Kidney capillary endothelial cell (primary cell): ENCODE data around the gene BOD1.

ENCODE experiments used
- DNase-seq: peaks from one replicate; pipeline ENCODE4 v3.0.0-alpha.2; 2018; ENCODE audit warnings: low spot score

The BOD1 gene

DNA sequence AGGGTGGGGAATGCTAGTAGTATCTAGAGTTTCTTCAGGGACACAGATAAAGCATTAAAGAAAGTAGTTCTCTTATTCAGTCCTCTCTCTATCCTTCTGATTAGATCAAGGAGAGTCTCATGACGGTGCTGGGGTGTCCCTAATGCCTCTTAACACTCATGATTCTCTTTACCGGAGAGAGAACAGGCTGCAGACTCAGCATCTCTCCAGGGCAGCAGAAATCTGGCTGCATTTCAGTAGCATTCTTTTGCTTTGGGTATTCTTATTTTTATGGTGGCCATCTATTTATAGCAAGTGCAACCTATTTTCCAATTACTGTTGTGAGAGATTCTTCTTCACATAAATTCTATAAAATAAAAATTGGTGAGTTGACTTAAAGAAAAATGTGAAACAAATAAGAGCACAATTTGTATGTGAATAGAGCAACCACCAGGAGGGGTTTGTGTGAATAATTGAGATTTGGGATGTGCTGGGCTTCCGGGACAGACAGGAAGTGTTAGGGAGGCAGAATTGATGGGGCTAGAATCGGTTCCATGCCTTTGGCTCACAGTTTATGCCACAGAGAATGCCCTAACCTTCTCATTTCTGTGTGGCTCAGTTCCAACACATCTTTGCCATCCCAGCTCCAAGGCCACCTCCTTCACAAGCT is 23.8 kb upstream of the BOD1 start:
- no peak for DNase-seq

DNA sequence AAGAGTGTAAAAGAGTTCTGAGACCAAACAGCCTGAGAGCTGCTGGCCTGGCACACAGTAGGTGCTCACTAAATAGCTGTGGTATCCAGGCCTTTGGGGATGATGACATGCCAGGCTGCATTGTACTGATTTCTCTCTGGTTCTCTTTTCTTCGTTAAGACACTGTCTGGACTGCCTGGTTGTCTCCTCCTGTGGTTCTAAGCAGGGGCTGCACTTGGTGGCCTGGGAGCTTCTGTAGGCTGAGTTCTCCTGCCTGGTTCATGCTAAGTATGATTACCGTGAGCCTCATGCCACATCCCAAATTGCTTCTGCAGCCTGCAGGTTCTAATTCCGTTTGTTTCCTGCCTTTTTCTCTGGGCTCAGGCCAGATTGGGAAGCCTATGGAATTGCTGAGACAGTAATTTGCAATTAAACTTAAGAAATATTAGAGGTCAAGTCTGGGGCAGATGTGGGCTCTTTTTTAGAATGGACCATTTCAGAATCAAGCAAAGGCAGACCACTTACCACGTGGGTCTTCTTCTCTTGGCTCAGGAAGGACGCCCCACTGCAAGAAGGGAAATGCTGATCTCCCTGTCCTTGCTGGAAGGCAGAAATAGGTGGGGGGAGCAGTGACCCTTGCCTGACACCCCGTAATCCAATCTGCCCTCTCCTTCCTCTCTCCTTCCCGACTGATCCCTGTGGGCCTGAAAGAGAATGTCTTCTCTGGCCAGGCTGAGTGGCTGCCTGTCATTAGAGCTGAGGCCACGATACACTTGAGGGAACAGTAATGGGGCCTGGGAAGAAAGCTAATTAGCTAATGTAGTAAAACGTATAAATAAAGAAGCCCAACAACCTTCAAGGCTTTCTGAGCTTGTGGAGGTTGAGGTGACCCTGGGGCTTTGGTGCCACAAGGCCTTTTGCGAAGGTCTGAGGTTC is 21.9 kb upstream of the BOD1 start:
- no peak for DNase-seq

DNA sequence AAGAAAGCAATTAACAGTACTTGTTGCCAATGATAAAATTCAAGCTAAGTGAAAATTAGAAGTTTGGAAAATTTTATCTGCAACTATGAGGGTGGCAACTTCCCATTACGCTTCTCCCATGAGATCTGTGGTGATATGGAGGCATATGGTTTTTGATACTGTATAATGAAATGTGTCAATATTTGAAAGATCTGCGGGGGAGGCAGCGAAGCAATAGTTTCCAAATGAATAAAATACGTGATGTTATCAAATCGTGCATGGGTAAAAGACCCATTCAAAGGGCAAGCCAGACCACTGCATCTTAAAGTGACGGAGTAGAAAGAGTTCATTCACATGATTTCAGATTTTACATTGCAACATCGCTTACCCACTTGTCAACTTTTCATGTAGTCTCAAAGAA is 20.9 kb upstream of the BOD1 start:
- no peak for DNase-seq

DNA sequence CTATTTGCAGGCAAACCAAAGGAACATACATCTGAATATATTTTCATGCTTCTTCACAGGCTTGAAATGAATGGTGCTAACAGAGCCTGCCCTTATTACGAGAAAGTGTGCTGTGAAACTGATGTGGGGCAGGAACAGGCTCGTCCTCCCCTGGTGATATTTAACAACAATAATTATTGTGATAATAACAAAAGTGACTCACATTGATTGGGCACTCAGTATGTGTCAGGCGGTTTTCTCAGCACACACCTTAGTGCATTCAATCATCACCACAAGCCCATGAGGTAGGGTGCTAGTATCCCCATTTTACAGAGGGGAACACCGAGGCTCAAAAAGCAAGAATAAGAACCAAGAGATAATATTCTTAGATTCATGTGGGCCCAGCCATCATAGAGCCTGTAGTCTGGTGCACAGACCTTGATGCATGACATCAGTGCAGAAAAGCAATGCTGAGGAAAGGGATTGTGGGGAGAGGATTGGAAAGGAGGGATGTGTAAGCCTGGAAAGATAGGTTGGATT is 18.1 kb upstream of the BOD1 start:
- DNase-seq = no peak

DNA sequence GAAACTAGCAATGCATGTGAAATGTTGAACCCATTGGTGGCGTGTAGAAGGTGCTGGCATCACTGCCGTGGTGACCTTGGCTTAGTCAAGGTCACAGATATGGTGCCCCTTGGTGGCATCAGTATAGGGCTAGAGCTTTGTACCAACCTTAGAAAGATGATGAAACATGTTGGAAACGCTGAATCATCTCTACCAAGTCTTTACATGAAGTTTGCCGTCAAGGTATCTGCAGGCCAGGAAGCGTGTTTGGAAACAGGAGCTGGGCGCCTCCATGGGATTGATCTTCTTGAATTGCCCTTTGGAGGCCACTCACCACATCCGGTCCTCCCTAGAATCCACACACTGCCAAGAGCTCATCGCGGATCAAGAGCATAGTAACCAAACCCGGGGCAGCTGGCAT is 16.9 kb upstream of the BOD1 start:
- no peak for DNase-seq

DNA sequence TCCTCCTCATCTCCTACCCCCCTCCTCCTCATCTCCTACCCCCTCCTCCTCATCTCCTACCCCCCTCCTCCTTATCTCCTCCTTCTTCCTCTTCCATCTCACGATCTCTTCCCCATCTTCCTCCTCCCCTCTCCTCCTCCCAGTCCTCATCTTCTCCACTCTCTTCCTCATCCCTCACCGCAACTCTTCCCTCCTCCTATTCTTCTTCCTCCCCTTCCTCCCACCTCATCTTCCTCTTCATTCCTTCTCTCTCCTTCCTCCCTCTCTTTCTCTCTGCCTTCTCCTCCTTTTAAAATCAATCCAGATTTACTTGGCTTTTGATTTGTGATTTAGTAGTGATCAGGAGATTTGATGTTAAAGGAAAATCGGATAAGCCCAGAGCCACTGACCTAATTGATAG is 15.0 kb upstream of the BOD1 start:
- DNase-seq = no peak

DNA sequence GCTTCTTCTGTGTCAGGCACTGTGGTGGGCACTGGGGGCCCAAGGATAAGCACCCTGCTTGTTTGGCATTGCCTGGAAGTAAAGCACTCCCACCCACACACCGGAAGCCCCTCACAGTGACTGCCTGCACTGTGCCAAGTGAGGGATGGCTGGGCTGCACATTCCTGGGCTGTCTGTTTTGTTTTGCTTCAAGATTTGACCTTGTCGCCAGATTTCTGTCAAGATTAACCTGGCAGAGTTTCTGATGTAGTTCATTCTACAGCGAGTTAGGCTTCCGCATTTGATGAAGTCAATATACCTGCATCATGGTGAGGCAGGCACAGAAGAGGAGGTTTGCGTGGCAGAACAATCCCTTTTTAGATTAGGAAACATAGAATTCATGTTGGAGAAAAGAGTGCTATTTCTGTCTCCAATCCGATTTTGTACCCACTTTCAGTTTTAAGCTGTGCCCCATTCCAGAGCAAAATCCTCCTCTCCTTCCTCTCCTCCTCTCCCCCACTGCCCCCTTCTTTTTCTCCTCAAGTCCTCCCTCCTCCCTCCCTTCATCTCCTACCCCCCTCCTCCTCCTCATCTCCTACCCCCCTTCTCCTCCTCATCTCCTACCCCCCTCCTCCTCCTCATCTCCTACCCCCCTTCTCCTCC is 14.4 kb upstream of the BOD1 start:
- DNase-seq = no peak

DNA sequence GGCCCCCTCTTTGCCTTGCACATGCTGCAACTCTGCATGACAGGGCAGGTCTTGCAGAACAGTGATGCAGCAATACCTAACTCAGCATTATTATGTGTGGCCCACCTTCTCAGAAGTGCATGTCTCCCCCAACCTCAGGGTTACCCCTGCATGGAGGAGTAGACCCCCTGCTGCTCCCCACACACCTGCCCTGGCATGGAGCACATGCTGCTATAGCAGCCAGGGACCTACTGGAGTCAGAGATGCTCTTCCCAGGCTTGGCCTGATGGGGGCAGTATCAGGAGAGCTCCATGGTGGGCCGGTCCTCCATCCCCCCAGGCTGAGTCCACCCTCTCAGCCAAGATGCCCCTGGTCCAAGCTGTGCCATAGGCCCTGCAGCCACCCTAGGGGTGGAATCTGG is 13.2 kb upstream of the BOD1 start:
- DNase-seq = no peak

DNA sequence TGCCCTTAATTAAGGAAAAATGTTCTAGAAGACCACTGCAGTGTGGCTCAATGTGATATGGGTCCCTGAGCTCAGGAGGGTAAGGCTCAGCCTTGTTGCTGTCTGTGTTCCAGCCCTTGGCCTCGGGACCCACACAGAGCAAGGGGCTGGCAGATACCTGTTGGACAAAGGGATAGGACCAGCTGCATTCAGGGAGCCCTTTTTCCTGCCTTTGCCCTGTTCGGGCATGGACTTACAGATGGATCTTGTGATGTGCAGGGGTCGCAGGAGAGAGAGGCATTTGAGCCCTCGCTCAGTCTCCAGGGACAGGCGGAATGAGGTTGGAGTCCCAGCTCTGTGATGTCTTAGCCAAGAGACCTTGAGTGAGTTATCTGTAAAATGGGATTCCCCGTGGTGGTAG is 12.1 kb upstream of the BOD1 start:
- DNase-seq = no peak

DNA sequence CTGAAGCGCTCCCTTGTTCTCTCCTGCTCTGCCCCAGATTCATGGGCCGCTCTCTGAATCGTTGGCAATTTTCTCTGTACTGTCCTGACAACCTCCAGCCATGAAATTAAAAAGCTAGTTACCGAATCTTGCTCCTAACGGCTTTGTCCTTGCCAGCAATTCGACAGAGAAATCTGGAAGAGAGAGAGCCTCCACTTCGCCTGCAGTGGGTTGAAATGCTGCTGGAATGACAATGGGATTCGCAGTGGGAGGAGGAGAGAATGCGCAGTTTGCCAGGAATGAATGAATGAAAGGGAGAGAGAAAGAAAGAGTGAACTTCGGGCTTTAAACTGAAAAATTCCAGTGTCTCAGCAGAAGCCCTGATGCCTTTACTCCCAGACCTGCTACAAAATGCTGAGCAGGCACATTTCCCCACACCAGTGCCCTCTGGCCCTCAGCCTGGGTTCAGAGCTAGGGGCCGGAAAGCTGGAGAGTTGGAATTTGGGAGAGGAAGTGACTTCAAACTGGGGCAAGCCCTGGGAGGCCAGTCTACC is 11.5 kb upstream of the BOD1 start:
- no peak for DNase-seq

DNA sequence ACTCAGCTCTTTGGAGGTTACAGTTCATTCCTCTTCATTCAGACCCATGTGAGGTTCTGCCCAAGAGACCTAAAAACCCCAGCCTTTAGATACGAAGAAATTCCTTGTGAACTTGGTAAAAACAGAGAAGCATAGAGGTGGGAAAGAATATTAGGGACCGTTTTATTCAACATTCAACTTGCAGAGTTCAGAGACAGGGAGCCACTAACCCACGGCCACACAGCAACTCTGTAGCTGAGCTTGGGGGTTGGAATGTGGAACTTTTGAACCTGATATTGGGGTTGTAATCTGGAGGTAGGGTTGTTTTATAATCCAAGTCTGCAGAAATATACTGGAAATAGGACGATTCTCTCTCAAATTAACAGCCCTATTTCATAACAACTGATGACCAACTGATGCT is 10.8 kb upstream of the BOD1 start:
- no peak for DNase-seq

DNA sequence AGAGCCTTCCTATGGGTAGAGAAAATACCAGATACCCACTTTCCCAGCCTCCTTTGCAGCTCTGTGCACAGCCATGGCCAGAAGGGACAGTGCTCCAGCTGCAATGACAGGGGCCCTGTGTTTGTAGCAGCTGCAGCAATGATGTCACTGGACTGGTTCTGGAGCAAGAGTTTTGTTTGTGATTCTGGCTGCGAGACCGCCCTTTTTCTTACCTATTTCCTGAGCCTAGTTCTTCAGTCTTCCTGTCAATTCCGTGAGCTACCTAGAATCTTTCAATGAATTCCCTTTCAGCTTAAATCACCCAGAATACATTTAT is 10.0 kb upstream of the BOD1 start:
- DNase-seq = no peak

DNA sequence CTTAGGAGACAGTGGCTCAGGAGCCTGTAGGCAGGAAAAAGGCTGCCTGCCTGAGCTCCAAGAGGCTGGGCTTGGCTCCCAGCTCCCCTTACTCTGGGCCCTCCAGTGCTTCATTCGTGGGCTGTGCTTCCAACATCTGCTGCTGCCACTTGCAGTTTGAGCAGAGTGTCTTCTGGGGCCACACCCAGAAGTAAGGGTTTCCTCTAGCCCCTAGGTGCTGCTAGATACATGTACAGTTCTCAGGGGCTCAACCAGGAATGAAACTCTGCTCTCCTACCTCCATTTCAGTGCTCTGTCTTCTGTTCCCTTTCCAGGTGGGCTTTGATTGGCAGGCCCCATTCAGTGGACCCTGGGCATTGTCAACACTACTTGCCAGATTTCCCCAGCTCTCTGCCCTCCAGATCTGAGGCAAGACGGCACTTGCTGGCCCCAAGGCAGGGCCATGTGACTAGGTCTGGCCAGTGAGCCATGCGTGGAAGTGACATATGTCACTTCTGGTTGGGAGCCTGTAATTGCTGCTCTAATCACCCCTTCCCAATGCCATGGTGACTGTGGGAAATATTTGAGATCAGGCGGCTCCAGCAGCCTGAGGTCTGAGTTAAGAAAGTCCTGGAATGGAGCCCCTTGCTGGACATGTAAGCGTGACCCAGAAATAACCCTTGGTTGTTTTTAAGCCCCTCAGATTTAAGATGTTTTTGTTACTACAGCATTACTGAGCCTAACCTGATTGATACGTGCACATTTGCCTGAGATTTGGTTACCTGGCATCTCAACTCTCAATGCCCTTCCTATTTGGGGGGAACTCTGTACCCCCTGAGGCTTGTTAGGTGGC is 9.4 kb upstream of the BOD1 start:
- no peak for DNase-seq

DNA sequence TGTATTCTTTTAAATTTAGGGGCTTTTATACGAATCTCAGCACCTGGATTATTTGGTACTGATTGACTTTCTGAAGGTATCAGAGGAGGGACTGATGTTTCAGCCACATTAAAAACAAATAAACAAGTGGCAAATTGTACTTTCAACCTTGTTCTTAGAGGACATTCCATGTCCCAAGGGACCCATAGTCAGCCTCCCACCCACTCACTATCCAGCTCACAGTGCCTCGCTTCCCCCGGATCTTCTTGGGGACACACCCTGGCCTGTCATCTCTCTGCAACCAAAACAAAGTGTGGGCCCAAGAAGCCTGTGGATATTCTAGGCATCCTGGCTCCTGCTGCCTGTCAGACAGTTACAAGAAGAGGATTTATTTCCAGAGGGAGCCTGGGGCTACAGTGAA is 8.8 kb upstream of the BOD1 start:
- DNase-seq = no peak

DNA sequence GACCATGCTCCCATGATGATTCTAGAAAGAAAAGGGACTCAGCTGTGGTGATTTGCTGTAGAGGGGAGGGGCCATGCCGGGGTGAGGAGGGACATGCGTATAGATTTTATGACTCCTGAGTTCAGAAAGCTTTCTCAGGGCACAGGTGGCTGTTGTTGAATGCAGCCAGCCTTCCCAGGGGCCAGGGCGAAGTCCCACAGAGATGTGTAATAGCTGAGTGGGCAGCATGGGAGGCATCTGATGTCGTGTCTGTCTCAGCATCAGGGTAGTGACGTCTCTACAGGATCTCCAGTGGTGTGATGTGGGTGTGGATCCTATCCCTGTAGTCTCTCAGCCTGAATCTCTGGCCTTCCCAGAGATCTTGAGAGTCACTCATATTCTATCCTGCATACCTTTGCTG is 7.8 kb upstream of the BOD1 start:
- no peak for DNase-seq

DNA sequence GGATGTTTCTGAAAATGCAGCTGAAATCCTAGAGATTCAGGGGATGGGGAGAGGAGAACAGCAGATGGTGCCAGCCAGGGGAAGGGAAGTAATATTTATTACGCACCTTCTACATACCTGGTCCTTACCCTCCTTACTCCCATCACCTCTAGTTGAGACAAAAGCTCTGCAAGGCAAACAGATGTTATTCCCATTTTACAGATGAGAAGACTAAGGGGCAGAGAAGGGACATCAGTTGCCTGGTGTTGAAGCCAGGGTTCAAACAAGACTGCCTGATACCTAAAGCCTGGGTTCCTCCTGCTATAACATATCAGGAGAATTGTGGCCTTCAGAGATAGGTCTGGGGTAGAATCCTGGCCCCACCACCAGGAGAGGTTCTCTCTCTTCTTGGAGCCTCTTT is 7.3 kb upstream of the BOD1 start:
- no peak for DNase-seq

DNA sequence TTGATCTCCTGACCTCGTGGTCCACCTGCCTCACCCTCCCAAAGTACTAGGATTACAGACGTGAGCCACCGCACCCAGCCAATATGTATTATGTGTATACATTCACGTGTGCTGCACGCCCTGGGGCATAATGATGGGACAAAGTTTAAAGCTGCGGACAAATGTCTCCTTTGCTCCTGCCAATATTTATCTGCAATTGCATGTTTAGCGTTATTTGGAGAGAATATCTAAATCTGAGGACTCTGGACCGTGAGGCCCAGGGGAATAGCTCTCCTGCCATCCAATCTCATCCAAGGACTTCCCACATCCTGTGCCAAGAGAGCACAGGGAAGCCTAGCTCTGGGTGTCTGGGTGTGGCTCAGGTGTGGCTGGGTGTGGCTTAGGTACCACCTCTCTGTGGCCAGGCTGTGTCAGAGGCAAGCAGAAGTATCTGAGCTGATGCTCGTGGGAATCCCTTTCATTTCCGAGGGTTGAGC is 6.9 kb upstream of the BOD1 start:
- no peak for DNase-seq

DNA sequence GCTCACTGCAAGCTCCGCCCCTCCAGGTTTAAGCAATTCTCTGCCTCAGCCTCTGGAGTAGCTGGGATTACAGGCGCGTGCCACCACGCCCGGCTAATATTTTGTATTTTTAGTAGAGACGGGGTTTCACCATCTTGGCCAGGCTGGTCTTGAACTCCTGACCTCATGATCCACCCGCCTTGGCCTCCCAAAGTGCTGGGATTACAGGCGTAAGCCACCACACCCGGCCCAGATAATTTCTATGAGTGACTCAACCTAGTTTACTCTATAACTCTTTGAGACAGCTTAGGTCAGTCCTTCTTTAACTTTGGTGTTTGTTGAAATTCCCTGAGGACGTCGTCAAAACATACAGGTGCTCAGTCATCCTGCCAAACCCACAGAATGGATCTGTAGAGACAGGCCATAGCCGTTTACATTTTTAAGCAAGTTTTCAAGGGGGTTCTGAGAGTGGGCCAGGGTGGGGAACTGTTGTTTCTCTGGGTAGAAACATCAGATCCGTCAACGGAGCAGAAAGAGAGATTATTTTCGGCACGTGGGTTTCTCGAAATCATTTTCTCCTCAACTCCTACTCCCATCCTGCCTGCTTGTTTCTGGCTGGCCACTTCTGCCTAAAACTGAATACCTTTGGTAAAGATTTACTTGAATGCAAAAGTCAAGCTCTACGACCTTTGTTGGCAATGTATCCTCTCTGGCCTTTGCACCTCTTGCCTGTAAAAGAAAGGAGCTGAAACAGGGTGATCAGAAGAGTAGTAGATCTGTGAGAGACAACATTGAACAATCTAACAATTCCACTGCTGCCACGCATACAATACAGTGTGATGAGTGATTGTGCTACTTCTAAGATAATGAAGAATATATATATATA is 6.0 kb upstream of the BOD1 start:
- DNase-seq = no peak

DNA sequence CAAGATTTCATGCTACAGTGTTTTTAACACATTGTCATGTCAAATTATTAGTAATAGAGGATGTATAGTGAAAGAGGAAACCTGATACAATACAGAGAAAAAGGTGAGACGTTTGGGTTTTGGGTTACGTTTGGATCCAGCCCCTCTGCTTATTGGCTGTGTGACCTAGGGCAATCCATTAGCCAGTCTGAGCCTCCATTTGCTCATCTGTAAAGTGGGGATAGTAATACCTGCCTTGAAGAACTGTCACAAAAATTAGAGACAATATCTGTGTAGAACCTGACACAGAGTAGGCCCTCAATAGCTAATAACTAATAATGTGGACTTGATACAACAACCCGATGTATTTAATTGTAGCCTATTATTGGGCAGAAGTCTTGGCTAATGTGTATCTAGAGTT is 4.3 kb upstream of the BOD1 start:
- no peak for DNase-seq

DNA sequence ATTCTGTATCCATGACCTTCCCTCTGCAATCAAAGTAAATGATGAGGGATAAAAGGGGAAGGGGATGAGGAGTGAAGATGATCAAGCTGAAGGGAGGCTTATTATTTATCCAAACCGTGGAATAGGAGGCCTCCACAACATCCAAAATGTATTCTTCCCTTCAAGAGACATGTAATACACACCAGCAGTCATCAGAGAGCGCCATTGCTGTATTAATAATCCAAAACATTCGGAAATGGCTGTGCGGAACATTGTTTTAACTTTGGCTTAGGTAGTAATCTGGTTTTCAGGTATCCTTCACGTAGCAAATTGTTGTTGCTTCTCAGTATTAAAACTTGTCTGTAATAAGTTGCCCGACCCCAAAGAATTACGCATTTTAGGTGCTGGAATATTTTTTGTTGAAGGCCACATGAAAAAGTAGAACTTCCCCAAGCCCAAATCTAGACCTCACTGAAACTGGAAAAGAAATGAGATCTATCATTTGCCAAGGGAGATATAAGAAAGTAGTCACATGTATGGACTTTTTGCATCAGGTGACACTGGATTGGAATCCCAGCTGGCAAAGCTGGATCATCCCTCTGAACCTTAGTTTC is 2.6 kb upstream of the BOD1 start:
- DNase-seq = peak; percentile 61
